Lower leg skin (tissue), 3 donors: ENCODE measurements around the gene HMSD.

Experiments
- POLR2A ChIP-seq, 2 donors: fragments of 450-650 bp; IDR thresholded peaks; one replicate each; pipeline ENCODE4 v1.6.1; 2016 to 2017; ENCODE audit warnings: antibody characterized with exemption in 2 of 2, mild to moderate bottlenecking in 1 of 2, moderate library complexity in 1 of 2
- TF ChIP-seq, protein P1 (sequence below), 3 donors: fragments of 450-650 bp; IDR thresholded peaks; one replicate each; pipeline ENCODE4 v1.5.1; 2016; ENCODE audit warnings: antibody characterized with exemption in 3 of 3, mild to moderate bottlenecking in 3 of 3, moderate library complexity in 2 of 3

DNA sequence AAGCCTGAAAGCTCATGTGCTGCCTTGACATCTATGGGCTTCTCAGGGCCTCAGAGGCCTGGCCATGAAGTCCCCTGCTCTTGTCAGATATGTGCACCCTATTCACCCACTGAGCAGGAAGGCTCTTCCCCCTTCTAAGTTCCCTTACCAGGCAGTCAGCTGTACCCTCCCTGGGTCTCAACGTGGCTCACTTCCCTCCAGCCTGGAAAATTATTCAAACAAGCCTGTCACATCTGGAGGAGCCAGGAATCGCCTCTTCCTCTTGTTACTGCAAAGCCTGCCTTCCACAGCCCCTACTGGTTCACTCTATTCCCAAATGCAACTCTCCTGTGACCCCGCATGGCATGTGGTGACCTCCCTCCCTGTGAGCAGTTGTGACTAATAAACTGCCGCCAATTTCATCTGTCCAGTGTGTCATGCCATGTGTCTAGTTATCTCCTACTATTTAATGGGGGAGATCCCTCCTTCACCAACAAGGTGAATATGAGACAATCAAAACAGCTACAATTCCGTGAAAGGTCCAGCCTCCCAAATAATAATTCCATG, 12.4 kb downstream of the HMSD start:
- TF ChIP-seq, protein P1, sequence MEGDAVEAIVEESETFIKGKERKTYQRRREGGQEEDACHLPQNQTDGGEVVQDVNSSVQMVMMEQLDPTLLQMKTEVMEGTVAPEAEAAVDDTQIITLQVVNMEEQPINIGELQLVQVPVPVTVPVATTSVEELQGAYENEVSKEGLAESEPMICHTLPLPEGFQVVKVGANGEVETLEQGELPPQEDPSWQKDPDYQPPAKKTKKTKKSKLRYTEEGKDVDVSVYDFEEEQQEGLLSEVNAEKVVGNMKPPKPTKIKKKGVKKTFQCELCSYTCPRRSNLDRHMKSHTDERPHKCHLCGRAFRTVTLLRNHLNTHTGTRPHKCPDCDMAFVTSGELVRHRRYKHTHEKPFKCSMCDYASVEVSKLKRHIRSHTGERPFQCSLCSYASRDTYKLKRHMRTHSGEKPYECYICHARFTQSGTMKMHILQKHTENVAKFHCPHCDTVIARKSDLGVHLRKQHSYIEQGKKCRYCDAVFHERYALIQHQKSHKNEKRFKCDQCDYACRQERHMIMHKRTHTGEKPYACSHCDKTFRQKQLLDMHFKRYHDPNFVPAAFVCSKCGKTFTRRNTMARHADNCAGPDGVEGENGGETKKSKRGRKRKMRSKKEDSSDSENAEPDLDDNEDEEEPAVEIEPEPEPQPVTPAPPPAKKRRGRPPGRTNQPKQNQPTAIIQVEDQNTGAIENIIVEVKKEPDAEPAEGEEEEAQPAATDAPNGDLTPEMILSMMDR (IDR thresholded peaks at IDR 0.05) = no peak
- no peak for TF ChIP-seq POLR2A (IDR thresholded peaks at IDR 0.05)
